ACHN (cell line): ENCODE data around the gene PBX3.

ENCODE experiments used
- DNase-seq: peaks from one replicate; pipeline ENCODE4 v3.0.0-alpha.2; 2015
- in situ Hi-C: cut with HindIII; loops from 2 replicates; pipeline ENCODE4 v1.10.0; 2017; ENCODE audit warnings: low sequenced_read_pairs, low pct_ligation_motif_present, low pct_unique_long_range_greater_than_20kb

Gene PBX3

DNA sequence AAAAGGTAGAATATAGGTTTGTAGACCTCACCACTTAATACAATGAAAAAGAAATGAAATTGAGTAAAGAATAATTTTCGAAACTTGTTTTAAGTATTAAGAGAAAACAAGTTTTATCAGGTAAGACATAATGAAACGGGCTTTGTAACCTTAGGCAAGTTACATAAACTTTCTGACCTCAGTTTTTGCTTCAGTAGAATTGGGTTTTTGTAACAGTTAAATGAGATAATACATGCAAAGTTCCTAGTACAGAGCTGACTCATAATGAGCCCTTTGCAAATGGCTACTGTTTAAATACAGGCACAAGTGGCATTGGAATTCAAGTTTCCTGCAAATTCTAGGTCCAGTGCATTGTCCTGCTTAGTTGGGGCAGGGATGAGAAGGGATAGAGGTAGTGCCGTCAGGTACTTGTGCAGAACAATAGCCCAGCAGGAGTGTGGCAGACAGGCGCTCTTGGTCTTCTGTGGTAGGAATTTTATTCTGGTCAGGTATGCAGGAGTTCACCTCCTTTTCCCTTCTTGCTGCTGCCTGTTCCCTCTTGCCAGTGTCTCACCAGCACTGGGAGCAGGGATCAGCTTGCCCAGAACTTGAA lies 203.8 kb downstream of the PBX3 start:
- in situ Hi-C loops, result no loop called here
- no peak for DNase-seq

DNA sequence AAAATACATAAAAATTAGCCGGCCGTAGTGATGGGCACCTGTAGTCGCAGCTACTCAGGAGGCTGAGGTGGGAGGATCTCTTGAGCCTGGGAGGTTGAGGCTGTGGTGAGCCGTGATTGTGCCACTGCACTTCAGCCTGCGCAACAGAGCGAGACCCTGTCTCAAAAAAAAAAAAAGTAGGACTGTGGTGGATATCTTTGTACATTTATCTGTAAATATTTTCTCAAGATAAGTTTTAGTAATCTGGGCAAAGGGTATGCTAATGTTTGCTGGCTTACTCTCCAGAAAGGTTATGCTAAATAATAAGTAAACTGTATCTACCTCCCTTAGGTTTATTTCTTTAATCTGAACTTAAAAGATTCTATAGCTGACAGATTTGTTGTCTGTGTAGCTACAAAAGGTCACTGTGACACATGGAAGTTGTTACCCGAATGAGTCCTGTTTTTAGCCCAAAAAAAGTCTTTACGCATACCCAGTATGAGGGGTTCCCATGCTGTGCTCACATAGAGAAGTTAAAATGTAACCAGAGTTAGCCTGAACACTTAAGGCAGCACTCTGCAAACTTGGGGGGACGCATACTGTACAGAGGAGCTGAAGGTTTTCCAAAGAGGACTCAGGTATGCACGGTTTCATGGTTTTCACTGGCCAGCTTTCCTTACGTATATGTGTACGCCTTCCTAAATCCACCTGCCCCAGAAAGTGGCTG lies 206.3 kb downstream of the PBX3 start:
- no peak for DNase-seq
- in situ Hi-C loops, result no loop called here

DNA sequence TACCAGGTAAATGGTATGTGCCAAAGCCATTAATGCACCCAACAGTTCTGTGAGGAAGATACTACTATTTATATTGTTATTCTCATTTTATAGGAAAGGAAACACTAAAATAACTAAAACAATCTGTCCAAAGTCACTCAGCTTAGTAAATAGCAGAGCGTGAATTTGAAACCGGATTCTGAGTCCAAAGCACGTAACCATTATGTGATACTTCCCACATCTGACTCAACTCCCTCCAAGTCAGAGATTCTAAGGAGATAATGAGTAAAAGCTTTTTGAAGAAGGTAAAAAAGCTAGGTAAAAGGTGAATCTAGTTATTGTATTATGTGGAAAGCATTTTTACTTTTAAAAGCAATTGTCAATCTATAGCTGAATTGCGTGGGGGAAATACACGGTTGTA lies 208.9 kb downstream of the PBX3 start:
- in situ Hi-C loops, result no loop called here

GRCh38 chr9:125959315-125959714 lies 212.1 kb downstream of the PBX3 start:
- in situ Hi-C loops, result no loop called here
- no peak for DNase-seq

More for the DNA sequence above, 208.9 kb downstream of the PBX3 start:
- DNase-seq, result no peak

- in situ Hi-C loops, result no loop called here
- no peak for DNase-seq
Measured at GRCh38 chr9:125959951-125960619, 212.9 kb downstream of the PBX3 start.

DNA sequence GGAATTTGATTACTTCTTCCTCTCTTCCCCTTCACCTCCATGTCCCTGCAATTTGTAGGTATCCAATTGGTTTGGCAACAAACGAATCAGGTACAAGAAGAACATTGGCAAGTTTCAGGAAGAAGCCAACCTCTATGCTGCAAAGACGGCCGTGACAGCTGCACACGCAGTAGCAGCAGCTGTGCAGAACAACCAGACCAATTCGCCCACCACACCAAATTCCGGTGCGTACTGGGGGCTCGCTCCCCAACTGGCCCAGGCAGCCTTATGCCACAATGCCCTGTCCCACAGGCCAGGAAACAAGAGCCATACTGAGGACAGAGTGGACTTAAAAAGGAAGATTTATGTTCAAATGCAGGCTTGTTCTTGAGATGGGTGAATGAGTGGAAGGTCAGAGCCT lies 213.5 kb downstream of the PBX3 start:
- in situ Hi-C loops, result no loop called here
- DNase-seq, result no peak

DNA sequence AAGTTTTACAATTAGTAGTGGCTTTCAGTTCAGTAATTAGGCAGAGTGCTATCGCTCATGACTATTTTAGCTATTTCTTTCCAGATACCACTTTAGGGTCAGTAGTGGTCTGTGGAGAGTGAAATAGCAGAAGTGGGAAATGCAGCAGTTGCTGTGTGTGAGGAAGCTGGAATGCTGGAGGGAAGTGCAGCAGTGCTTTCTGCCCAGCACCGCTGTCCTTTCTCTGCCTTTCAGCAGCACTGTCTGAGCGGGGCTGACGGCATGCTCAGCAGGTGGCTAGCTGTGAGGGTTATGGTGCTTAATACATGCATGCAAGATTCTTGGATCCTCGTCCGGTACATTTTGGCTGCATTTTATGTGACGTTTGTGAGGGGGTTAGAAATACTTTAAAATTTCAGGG lies 213.9 kb downstream of the PBX3 start:
- in situ Hi-C loops, result no loop called here
- no peak for DNase-seq

DNA sequence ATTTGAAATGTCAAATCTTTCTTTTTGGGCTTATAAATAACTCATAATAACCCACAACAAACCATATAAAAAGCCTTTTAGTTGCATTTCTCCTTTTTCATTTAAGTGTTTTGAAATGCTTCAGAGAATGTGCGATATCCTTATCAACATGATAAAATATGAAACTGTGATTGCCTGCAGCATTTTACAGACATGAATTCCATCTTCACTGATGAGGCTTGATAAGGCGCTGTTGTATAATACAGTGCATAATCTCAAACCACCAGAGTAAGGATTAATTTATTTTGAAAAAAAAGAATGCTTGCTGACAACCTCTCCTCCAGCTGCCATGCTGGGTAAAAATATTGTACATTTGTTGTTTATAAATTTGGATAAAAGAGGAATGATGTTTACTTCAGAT lies 216.8 kb downstream of the PBX3 start:
- in situ Hi-C loops, result no loop called here
- no peak for DNase-seq

GRCh38 chr9:125964702-125965225 lies 217.6 kb downstream of the PBX3 start:
- in situ Hi-C loops, result no loop called here
- DNase-seq, result no peak

GRCh38 chr9:125965477-125965876 lies 218.3 kb downstream of the PBX3 start:
- no peak for DNase-seq
- in situ Hi-C loops, result no loop called here

GRCh38 chr9:125966466-125966865 lies 219.3 kb downstream of the PBX3 start:
- DNase-seq, result no peak
- in situ Hi-C loops, result no loop called here

GRCh38 chr9:125966959-125967711 lies 220.0 kb downstream of the PBX3 start:
- DNase-seq, result no peak
- in situ Hi-C loops, result no loop called here

GRCh38 chr9:125968714-125969374 lies 221.7 kb downstream of the PBX3 start:
- in situ Hi-C loops, result no loop called here
- DNase-seq, result no peak

GRCh38 chr9:125969462-125969861 lies 222.3 kb downstream of the PBX3 start:
- in situ Hi-C loops, result no loop called here
- DNase-seq, result no peak

DNA sequence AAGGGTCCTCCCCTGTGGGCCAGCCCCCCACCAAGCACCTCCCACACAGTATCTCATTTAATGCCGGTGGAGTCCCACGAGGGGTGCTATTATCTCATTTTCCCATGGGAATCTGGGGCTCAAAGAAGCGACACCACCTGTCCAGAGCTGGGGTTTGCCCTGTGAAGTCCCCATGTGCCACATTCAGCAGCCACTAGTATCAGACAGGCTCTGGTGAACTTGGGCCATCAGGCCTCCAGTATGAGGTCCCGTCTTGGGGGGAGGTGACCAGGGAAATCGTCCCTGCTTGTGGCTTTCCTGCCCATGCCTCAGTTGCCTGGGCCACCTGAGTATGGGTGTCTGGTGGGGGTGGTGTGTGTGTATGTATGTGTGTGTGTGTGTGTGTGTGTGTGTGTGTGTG lies 222.7 kb downstream of the PBX3 start:
- in situ Hi-C loops, result no loop called here
- DNase-seq, result no peak

DNA sequence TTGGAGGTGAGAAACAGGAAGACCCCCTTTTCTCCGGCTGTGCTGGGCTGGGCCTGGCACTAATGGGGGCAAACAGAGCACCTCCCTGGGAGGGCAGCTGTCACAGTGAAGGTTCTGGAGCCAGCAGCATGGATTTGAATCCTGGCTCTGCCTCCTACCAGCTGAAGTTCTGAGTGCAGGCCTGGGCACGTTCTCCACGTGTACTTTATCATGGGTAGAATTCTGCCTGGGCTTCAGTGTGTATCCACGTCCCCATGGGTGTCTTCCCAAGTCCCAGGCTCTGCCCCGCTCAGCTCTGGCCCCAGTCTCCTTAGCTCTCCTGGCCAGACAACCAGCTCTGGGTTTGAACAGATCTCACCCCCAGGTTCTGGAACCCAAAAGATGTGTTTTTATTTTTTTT lies 223.2 kb downstream of the PBX3 start:
- no peak for DNase-seq
- in situ Hi-C loops, result no loop called here

DNA sequence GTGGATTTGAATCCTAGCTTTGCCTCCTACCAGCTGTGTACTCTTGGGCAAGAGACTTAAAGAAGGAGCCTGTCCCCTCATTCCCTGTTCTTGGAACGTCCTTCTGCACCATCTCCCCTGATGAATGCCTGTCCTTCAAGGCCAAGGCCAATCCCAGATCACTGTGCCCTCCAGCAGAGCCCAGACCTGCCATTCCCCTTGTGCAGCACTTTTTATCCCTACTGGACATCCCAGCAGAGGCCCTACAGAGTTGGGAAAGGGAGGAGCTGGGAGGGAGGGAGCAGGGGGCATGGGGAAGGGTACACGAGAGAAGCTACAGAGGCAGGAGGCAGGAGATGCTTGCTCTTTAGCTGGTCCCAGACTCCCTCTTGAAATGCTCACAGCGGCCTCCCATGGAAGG lies 223.9 kb downstream of the PBX3 start:
- no peak for DNase-seq
- in situ Hi-C loops, result no loop called here

DNA sequence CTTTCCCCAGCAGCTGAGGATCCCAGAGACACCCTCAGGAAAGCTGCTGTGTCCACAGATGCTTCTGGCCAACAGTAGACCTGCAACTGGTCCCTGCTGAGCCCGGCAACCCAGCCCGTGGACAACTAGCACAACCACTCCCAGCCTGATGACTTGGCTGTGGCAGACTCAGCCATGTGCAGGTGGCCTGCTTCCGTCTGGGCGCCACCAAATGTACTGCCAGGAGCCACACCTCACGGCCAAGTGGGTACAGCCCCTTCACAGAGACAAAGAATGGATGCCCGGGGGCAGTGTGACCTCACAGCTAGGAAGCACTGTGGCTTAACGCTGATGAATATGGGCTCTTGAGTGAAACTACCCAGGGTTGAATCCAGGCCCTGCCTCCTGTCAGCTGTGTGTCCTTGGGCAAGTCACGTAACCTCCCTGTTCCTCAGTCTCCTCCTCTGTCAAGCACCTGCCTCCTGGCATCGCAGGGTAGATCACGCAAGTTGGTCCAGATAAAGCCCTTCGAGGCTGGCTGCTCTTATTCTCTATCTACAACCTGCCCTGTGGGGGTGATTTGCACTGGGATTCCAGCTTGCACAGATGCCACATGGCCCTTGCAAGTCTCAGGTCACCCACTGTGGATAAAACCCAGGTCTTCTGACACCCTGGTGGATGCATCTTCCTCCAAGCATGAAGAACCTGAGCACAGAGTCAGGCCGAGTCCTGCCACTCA lies 225.0 kb downstream of the PBX3 start:
- DNase-seq, result no peak
- in situ Hi-C loops, result no loop called here
